ENCODE measurements around the gene TTC14.

The TTC14 gene, protein sequence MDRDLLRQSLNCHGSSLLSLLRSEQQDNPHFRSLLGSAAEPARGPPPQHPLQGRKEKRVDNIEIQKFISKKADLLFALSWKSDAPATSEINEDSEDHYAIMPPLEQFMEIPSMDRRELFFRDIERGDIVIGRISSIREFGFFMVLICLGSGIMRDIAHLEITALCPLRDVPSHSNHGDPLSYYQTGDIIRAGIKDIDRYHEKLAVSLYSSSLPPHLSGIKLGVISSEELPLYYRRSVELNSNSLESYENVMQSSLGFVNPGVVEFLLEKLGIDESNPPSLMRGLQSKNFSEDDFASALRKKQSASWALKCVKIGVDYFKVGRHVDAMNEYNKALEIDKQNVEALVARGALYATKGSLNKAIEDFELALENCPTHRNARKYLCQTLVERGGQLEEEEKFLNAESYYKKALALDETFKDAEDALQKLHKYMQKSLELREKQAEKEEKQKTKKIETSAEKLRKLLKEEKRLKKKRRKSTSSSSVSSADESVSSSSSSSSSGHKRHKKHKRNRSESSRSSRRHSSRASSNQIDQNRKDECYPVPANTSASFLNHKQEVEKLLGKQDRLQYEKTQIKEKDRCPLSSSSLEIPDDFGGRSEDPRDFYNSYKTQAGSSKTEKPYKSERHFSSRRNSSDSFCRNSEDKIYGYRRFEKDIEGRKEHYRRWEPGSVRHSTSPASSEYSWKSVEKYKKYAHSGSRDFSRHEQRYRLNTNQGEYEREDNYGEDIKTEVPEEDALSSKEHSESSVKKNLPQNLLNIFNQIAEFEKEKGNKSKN

DNA sequence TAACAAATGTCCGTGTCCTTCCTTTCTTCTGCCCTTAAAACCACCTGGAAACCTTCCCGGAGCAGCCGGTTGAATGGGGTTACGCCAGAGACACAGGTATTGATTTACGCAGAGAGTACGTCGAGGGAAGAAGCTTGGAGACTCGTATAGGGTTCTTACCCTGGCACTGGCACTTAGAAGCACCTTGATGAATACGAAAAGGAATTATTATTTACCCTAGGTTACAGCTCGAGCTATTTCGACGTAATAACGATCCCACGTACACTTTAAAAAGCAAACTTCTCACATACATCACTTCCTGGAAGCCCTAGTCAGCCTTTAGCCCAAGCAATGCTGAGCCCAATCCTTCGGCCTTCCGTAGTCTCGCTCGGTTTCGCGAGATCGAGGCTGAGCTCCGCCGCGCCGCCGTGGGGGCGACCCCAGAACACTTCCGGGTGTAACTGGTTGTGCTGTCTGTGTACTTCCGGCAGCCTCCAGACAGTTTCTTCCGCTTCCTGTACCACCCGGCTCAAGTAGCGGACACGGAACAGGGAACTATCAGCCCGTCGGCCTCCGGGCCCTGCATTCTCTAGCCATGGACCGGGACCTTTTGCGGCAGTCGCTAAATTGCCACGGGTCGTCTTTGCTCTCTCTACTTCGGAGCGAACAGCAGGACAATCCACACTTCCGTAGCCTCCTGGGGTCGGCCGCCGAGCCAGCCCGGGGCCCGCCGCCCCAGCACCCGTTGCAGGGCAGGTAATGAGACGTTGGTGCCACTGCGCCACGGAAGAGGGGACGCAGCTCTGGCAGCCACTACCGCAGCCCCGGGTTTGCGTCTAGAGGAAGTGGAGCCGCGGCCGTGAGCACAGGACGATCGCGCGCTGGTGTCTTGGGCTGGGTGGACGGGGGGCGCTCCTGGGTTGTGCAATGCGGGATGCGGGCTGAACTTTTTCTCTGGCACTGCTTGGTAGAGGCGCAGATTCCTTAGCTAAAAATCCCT, at the start of gene TTC14:
Gene TTC14, plus strand, starts transcription at position 476 of the 979 bp plus-strand sequence. Its CDS starts 99 bp downstream, at position 575.
- Histone ChIP-seq H3K4me3 (ENCODE audit: low read depth, low read length) (peak within 1 kb of the TSS; percentile 95), H3K9me3 (ENCODE audit: control insufficient read depth, low read length) (no peaks in the 10 kb centered on the region), H2AFZ (peak within 1 kb of the TSS; percentile 90), H3K79me2 (no peaks in the 10 kb centered on the region), H3K4me2 (ENCODE audit: low read length) (peak within 1 kb of the TSS; percentile 85), H3K27ac (peak within 1 kb of the TSS; percentile 67), H3K4me1 (peaks cover 9% of the 10 kb centered on the region), H3K9ac (no peak within 1 kb of the TSS), H3K27me3 (ENCODE audit: control insufficient read depth, insufficient read depth, low read length) (no peaks in the 10 kb centered on the region), H3K36me3 (ENCODE audit: control insufficient read depth, insufficient read depth, low read length) (peaks cover 3% of the 10 kb centered on the region)
- TF ChIP-seq, protein P1, sequence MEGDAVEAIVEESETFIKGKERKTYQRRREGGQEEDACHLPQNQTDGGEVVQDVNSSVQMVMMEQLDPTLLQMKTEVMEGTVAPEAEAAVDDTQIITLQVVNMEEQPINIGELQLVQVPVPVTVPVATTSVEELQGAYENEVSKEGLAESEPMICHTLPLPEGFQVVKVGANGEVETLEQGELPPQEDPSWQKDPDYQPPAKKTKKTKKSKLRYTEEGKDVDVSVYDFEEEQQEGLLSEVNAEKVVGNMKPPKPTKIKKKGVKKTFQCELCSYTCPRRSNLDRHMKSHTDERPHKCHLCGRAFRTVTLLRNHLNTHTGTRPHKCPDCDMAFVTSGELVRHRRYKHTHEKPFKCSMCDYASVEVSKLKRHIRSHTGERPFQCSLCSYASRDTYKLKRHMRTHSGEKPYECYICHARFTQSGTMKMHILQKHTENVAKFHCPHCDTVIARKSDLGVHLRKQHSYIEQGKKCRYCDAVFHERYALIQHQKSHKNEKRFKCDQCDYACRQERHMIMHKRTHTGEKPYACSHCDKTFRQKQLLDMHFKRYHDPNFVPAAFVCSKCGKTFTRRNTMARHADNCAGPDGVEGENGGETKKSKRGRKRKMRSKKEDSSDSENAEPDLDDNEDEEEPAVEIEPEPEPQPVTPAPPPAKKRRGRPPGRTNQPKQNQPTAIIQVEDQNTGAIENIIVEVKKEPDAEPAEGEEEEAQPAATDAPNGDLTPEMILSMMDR (IDR thresholded peaks at IDR 0.05) = no peak

DNA sequence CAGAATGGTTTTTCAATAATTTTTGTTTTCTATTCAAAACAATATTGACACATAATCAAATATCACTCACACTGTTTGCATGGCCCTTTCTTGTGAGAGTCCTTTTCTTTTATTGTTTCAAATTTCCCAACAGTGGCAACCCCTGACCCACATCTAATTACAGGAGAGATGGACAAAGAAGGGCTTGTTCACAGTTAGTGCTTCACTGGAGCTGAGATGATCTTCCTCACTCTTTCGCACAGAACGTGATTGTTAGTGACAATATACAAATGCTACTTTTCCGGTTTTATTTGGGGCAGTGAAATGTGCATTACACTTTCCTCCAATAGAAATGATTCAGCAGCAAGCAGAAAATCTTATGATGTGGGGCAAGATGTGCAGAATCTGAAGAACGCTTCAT, 38.6 kb upstream of the TTC14 start:
- Histone ChIP-seq H3K4me3 (ENCODE audit: low read depth, low read length) (no peak overlapping the region), H3K27me3 (ENCODE audit: control insufficient read depth, insufficient read depth, low read length) (no peaks in the 10 kb centered on the region), H3K36me3 (ENCODE audit: control insufficient read depth, insufficient read depth, low read length) (no peaks in the 10 kb centered on the region), H3K4me2 (ENCODE audit: low read length) (no peak overlapping the region), H3K79me2 (no peaks in the 10 kb centered on the region), H2AFZ (no peak overlapping the region), H3K9ac (no peak overlapping the region), H3K27ac (no peak overlapping the region), H3K4me1 (no peaks in the 10 kb centered on the region), H3K9me3 (ENCODE audit: control insufficient read depth, low read length) (no peaks in the 10 kb centered on the region)
- TF ChIP-seq, protein P1 (IDR thresholded peaks at IDR 0.05) = no peak

DNA sequence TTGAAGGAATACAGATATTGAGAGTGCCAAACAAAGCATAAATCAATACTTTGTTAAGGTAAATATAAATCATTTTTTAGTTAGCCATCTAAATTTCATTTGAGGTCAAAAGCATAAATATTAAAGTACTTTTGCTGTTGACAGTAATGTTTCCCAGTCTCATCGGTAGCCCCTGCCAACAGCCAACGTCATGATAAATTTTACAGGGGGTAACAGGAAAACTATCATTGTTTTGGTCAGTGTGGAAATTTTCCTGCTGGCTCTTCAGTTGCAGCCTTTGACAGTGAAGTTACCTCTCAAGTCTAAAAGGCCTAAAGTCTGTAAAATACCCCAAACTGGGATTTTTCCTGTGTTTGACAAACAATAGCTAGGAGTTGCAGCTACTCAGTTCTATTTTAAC, 37.3 kb upstream of the TTC14 start:
- H3K4me3 ChIP-seq (ENCODE audit: low read depth, low read length) = no peak overlapping the region
- H3K36me3 ChIP-seq (ENCODE audit: control insufficient read depth, insufficient read depth, low read length) = no peaks in the 10 kb centered on the region
- no peak overlapping the region for H3K4me2 ChIP-seq (ENCODE audit: low read length)
- H3K9ac ChIP-seq = no peak overlapping the region
- no peaks in the 10 kb centered on the region for H3K9me3 ChIP-seq (ENCODE audit: control insufficient read depth, low read length)
- no peak overlapping the region for H2AFZ ChIP-seq
- H3K79me2 ChIP-seq = no peaks in the 10 kb centered on the region
- no peaks in the 10 kb centered on the region for H3K27me3 ChIP-seq (ENCODE audit: control insufficient read depth, insufficient read depth, low read length)
- no peaks in the 10 kb centered on the region for H3K4me1 ChIP-seq
- no peak overlapping the region for H3K27ac ChIP-seq
- TF ChIP-seq, protein P1 (IDR thresholded peaks at IDR 0.05) = no peak

DNA sequence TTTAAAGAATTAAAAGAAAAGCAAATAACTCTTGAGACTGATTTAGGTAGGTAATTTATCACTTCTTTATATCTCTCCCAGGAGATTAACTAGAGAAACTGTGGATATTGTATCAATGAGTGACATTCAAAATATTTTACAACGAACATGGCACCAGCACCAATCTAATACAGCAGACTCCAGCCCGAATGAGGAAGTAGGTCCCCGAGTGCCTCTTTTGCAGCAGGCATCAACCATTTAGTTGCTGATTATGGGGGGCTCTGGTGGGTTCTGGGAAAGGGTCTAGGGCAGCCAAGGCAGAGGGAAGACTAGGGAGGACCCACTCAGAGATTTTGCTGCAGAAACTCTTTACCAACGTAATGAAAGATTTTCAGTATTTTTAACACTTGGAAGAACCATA, 31.7 kb upstream of the TTC14 start:
- Histone ChIP-seq H3K4me1 (no peaks in the 10 kb centered on the region), H2AFZ (no peak overlapping the region), H3K79me2 (no peaks in the 10 kb centered on the region), H3K4me2 (ENCODE audit: low read length) (no peak overlapping the region), H3K9me3 (ENCODE audit: control insufficient read depth, low read length) (no peaks in the 10 kb centered on the region), H3K36me3 (ENCODE audit: control insufficient read depth, insufficient read depth, low read length) (no peaks in the 10 kb centered on the region), H3K9ac (no peak overlapping the region), H3K27ac (no peak overlapping the region), H3K4me3 (ENCODE audit: low read depth, low read length) (no peak overlapping the region), H3K27me3 (ENCODE audit: control insufficient read depth, insufficient read depth, low read length) (no peaks in the 10 kb centered on the region)
- TF ChIP-seq, protein P1 (IDR thresholded peaks at IDR 0.05) = no peak

Data from parathyroid adenoma (tissue), 2 donors.